ENCODE measurements around the gene CASP2. TPM values are rescaled to one million over a fixed set of nuclear protein-coding genes. Genes with fewer than 3 reads are reported as not detected.
A peak's percentile ranks its signal among the peaks of the same experiment; 100 is the strongest.
"Not testable (repeated sequence)": the region's sequence is repeated elsewhere in the genome, so short reads cannot be mapped to it uniquely, and the experiment has no call there.

CASP2 gene
- total and polyA plus RNA-seq, 11 donors: 5.4 to 18.3 (median 11.8) TPM

- no peak for DNase-seq
Measured at GRCh38 chr7:143289421-143289820, 1.3 kb downstream of the CASP2 start.

GRCh38 chr7:143289888-143290287 lies 1.7 kb downstream of the CASP2 start:
- Histone ChIP-seq H3K36me3 (peaks cover 0 to 47% (median 37%) of the 10 kb centered on the region in 9 donors), H3K4me3 (peak overlapping the region in 6 of 12 donors; percentile 66 to 99 (median 92)), H3K4me1 (peaks cover 0 to 51% (median 35%) of the 10 kb centered on the region in 12 donors), H3K27ac (peak overlapping the region in 1 of 12 donors; percentile 96)
- intact Hi-C loops (cut with DNase I): loop anchor here in 5 of 10 donors (2.0 to 10.0 kb wide), 4 partner anchors 27 to 95 kb away; partner anchors contain the start of genes ZYX (in 4 of the 5) and GSTK1 (in 1 of the 5)
- 49 to 55% (median 52%) methylated on average over 4 of the region's 4 CpGs for WGBS, 4 donors
- not testable (repeated sequence) for DNase-seq, H3K27me3 ChIP-seq, ATAC-seq, H3K9me3 ChIP-seq

More at GRCh38 chr7:143289421-143289820, 1.3 kb downstream of the CASP2 start:
- peak overlapping the region in 11 of 12 donors; percentile 60 to 99 (median 86) for H3K4me3 ChIP-seq
- H3K27ac ChIP-seq: peak overlapping the region in 9 of 12 donors; percentile 87 to 97 (median 94)
- ATAC-seq: no peak
- no peaks in the 10 kb centered on the region for H3K27me3 ChIP-seq
- 24 to 32% (median 28%) methylated on average over 6 of the region's 6 CpGs for WGBS, 4 donors
- peaks cover 0 to 53% (median 36%) of the 10 kb centered on the region in 12 donors for H3K4me1 ChIP-seq
- H3K9me3 ChIP-seq: no peaks in the 10 kb centered on the region
- intact Hi-C loops (cut with DNase I): loop anchor here in 5 of 10 donors (2.0 to 10.0 kb wide), 4 partner anchors 27 to 95 kb away; partner anchors contain the start of genes ZYX (in 4 of the 5) and GSTK1 (in 1 of the 5)
- TF ChIP-seq CTCF (IDR thresholded peaks at IDR 0.05) (no peak), POLR2A (IDR thresholded peaks at IDR 0.05) (no peak)
- peaks cover 0 to 42% (median 32%) of the 10 kb centered on the region in 9 donors for H3K36me3 ChIP-seq

GRCh38 chr7:143290293-143290692 lies 2.1 kb downstream of the CASP2 start:
- Histone ChIP-seq H3K27me3 (no peaks in the 10 kb centered on the region), H3K36me3 (peaks cover 0 to 51% (median 41%) of the 10 kb centered on the region in 9 donors), H3K4me1 (peaks cover 0 to 51% (median 35%) of the 10 kb centered on the region in 12 donors), H3K4me3 (peak overlapping the region in 5 of 12 donors; percentile 66 to 98 (median 87)), H3K9me3 (no peaks in the 10 kb centered on the region), H3K27ac (no peak overlapping the region)
- TF ChIP-seq CTCF (IDR thresholded peaks at IDR 0.05): no peak
- no peak for DNase-seq
- no peak for ATAC-seq
- WGBS, 4 donors: 70 to 80% (median 70%) methylated on average over 4 of the region's 4 CpGs
- intact Hi-C loops (cut with DNase I): no loop called here

- intact Hi-C loops (cut with DNase I): no loop called here
- TF ChIP-seq CTCF (IDR thresholded peaks at IDR 0.05) (no peak), POLR2A (IDR thresholded peaks at IDR 0.05) (no peak)
- 94 to 98% (median 96%) methylated on average over 5 of the region's 5 CpGs for WGBS, 4 donors
- DNase-seq: no peak
- Histone ChIP-seq H3K27ac (no peak overlapping the region), H3K4me3 (no peak overlapping the region), H3K9me3 (no peaks in the 10 kb centered on the region), H3K27me3 (no peaks in the 10 kb centered on the region), H3K4me1 (peaks cover 0 to 52% (median 43%) of the 10 kb centered on the region in 12 donors), H3K36me3 (peaks cover 0 to 76% (median 66%) of the 10 kb centered on the region in 9 donors)
- no peak for ATAC-seq
Measured at GRCh38 chr7:143292876-143293275, 4.7 kb downstream of the CASP2 start.

Measured in heart left ventricle (tissue), 16 donors.